Gastrocnemius medialis (tissue), 4 donors: Measurements from ENCODE around the gene ABCC4. TPM values are rescaled to one million over a fixed set of nuclear protein-coding genes. Genes with fewer than 3 reads are reported as not detected.

Experiments used
- ATAC-seq, 2 donors: fragments of 150-250 bp; one replicate each; pipeline ENCODE4 v1.9.1; 2016
- DNase-seq, 2 donors: peaks; one replicate each; pipeline ENCODE4 v3.0.0-alpha.2; 2019
- H3K27ac ChIP-seq, 4 donors: fragments of 200-600 bp; sonication (generic); 1 replicate in 1 of 4; 2 replicates in 3 of 4; pipeline ENCODE4 v1.5.1; 2016 to 2018; ENCODE audit warnings: mild to moderate bottlenecking in 2 of 4, moderate library complexity in 1 of 4
- H3K27me3 ChIP-seq, 3 donors: fragments of 200-600 bp; sonication (generic) in 2 of 3; 1 replicate in 1 of 3; 2 replicates in 2 of 3; pipeline versions ENCODE4 v1.5.1 to v1.6.0; 2016 to 2019; ENCODE audit warnings: mild to moderate bottlenecking in 1 of 3, moderate library complexity in 1 of 3
- H3K36me3 ChIP-seq, 2 donors: fragments of 200-600 bp; sonication (generic) in 1 of 2; one replicate each; pipeline ENCODE4 v1.5.1; 2017 to 2018
- H3K4me1 ChIP-seq, 2 donors: fragments of 200-600 bp; sonication (generic) in 1 of 2; one replicate each; pipeline ENCODE4 v1.5.1; 2016 to 2017; ENCODE audit warnings: mild to moderate bottlenecking in 2 of 2
- H3K4me3 ChIP-seq, 4 donors: fragments of 200-600 bp; sonication (generic) in 3 of 4; 1 replicate in 1 of 4; 2 replicates in 3 of 4; pipeline ENCODE4 v1.5.1; 2016 to 2019; ENCODE audit warnings: mild to moderate bottlenecking in 2 of 4
- H3K9me3 ChIP-seq, 3 donors: fragments of 200-600 bp; sonication (generic) in 2 of 3; 1 replicate in 1 of 3; 2 replicates in 2 of 3; pipeline ENCODE4 v1.5.1; 2016 to 2019
- POLR2A ChIP-seq, 2 donors: fragments of 450-650 bp; IDR thresholded peaks; one replicate each; pipeline ENCODE4 v1.6.1; 2017; ENCODE audit warnings: antibody characterized with exemption in 2 of 2, mild to moderate bottlenecking in 2 of 2, moderate library complexity in 2 of 2
- in situ Hi-C, 4 donors: fragments of 200-750 bp; cut with MboI; loops; one replicate each; pipeline versions ENCODE4 v1.15.0 to v1.8.0; 2017; ENCODE audit warnings: low sequenced_read_pairs in 4 of 4
- intact Hi-C: fragments of 100-400 bp; cut with DNase I; formaldehyde crosslinking; loops from one replicate; pipeline ENCODE4 v1.15.1; 2023; ENCODE audit warnings: low total_unique reads
- total RNA-seq, 4 donors: library from RNA; depleted of rRNA; stranded (reverse); fragments of >200 nt; gene quantifications; one replicate each; pipeline versions ENCODE4 v1.1.0 to v1.2.3, GENCODE V29; 2016
- TF ChIP-seq, protein P1 (sequence below), 5 experiments: fragments of 450-650 bp in 3 of 5; fragments of 200-600 bp in 2 of 5; sonication (generic) in 2 of 5; IDR thresholded peaks in 4 of 5; conservative IDR thresholded peaks in 1 of 5; 1 replicate in 4 of 5; 2 replicates in 1 of 5; pipeline ENCODE4 v1.5.1; 2016 to 2019; ENCODE audit warnings: antibody characterized with exemption in 5 of 5, mild to moderate bottlenecking in 3 of 5, moderate library complexity in 3 of 5

The ABCC4 gene
- total RNA-seq, 4 donors from 2014 or later, result 5.4 to 16.2 (median 11.9) TPM

DNA sequence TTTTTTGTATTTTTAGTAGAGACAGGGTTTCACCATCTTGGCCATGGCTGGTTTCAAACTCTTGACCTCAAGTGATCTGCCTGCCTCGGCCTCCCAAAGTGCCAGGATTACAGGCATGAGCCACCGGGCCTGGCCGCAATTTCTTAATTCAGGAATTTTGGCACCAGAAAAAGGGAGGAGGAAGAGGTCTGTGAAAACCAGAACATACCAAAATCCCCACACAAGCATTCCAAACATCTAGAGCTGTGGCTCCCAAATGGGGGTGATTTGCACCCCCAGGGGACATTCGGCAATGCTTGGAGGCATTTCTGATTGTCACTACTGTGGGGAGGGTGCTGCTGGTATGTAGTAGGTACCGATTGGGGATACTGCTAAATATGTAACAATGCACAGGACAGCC, 40.2 kb upstream of the ABCC4 start:
- in situ Hi-C loops (no loop called here), intact Hi-C loops (loop anchor here (5.0 kb wide), 1 partner anchor 41 kb away; no protein-coding TSS in a partner anchor)
- Histone ChIP-seq H3K27ac (no peak overlapping the region), H3K36me3 (no peaks in the 10 kb centered on the region), H3K27me3 (no peaks in the 10 kb centered on the region), H3K4me1 (peaks cover 5 to 16% of the 10 kb centered on the region in 2 donors), H3K9me3 (no peaks in the 10 kb centered on the region), H3K4me3 (no peak overlapping the region)
- TF ChIP-seq, protein P1, sequence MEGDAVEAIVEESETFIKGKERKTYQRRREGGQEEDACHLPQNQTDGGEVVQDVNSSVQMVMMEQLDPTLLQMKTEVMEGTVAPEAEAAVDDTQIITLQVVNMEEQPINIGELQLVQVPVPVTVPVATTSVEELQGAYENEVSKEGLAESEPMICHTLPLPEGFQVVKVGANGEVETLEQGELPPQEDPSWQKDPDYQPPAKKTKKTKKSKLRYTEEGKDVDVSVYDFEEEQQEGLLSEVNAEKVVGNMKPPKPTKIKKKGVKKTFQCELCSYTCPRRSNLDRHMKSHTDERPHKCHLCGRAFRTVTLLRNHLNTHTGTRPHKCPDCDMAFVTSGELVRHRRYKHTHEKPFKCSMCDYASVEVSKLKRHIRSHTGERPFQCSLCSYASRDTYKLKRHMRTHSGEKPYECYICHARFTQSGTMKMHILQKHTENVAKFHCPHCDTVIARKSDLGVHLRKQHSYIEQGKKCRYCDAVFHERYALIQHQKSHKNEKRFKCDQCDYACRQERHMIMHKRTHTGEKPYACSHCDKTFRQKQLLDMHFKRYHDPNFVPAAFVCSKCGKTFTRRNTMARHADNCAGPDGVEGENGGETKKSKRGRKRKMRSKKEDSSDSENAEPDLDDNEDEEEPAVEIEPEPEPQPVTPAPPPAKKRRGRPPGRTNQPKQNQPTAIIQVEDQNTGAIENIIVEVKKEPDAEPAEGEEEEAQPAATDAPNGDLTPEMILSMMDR (IDR thresholded peaks at IDR 0.05 in 4 of 5, conservative IDR thresholded peaks at IDR 0.05 in 1 of 5), result no peak
- TF ChIP-seq POLR2A (IDR thresholded peaks at IDR 0.05), result no peak
- DNase-seq, result no peak
- no peak for ATAC-seq

DNA sequence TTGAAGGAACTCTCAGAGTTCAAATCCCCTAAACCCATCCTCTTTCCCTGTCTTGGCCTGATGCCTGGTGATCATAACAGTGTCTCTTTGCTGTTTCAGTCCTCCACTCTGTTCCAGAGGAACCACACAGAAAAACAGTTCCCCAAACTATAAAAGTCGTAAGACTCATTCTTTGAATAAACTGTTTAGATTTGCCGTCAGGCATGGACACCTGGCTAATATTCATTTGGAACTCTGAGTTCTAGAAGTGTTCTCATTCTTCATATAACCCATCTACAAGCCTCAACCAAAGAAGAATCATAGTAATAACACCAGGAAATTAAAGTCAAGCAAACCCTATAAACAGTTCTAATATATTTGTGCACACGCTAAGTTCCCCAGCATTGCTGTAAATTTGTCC, 37.7 kb upstream of the ABCC4 start:
- ATAC-seq (no peak), DNase-seq (no peak)
- no peaks in the 10 kb centered on the region for H3K27me3 ChIP-seq
- TF ChIP-seq, protein P1 (IDR thresholded peaks at IDR 0.05 in 4 of 5, conservative IDR thresholded peaks at IDR 0.05 in 1 of 5), result no peak
- TF ChIP-seq POLR2A (IDR thresholded peaks at IDR 0.05), result no peak
- no peaks in the 10 kb centered on the region for H3K9me3 ChIP-seq
- no peak overlapping the region for H3K4me3 ChIP-seq
- no peaks in the 10 kb centered on the region for H3K36me3 ChIP-seq
- intact Hi-C loops (no loop called here), in situ Hi-C loops (no loop called here)
- H3K4me1 ChIP-seq, result peaks cover 5 to 13% of the 10 kb centered on the region in 2 donors
- no peak overlapping the region for H3K27ac ChIP-seq

DNA sequence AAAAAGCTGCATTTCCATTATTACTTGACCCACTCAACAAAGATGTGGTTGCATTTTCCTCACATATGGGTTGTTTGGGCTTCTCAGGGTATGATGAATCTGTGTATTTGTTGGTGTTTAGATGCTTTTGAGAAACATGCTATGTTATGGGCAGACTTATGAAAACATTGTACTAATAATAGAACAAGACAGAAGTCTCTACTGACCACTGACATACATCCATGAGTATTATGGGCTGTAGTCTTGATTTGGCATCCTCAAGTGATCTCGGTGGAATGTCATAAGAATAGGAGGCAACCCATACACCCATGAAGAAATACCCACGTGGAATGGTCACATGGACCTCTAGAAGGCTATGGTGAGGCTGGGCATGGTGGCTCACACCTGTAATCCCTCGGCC, 36.3 kb upstream of the ABCC4 start:
- peak; percentile 54 to 63 for ATAC-seq
- in situ Hi-C loops, result no loop called here

DNA sequence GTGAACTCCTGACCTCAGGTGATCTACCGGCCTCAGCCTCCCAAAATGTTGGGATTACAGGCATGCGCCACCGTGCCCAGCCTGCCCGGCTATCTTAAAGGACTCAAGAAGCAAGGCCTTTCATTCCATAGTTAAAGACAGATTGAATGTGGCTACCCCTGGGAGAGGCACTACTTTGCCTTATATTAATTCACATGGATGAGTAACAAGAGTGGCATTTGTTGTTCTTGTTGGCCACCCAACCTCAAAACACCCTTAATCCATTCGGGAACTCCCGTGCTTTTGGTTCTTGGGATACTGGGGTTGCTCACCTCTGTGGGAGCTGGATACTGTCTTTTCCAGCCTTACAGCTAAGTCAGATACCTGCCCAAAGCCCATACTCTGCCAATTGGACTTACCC, 34.4 kb upstream of the ABCC4 start:
- Histone ChIP-seq H3K9me3 (no peaks in the 10 kb centered on the region), H3K36me3 (no peaks in the 10 kb centered on the region), H3K27me3 (no peaks in the 10 kb centered on the region), H3K27ac (no peak overlapping the region), H3K4me1 (peaks cover 5 to 12% of the 10 kb centered on the region in 2 donors), H3K4me3 (no peak overlapping the region)
- in situ Hi-C loops (no loop called here), intact Hi-C loops (loop anchor here (2.0 kb wide), 1 partner anchor 21 kb away; no protein-coding TSS in a partner anchor)
- DNase-seq (no peak), ATAC-seq (no peak)
- TF ChIP-seq, protein P1 (IDR thresholded peaks at IDR 0.05 in 4 of 5, conservative IDR thresholded peaks at IDR 0.05 in 1 of 5), result no peak
- no peak for TF ChIP-seq POLR2A (IDR thresholded peaks at IDR 0.05)

More for the DNA sequence above, 36.3 kb upstream of the ABCC4 start:
- H3K27ac ChIP-seq, result peak overlapping the region; percentile 66 to 85 (median 75)
- no peak overlapping the region for H3K4me3 ChIP-seq
- H3K4me1 ChIP-seq, result peaks cover 5 to 12% of the 10 kb centered on the region in 2 donors
- H3K36me3 ChIP-seq, result no peaks in the 10 kb centered on the region
- no peaks in the 10 kb centered on the region for H3K9me3 ChIP-seq
- TF ChIP-seq POLR2A (IDR thresholded peaks at IDR 0.05), result no peak
- TF ChIP-seq, protein P1 (IDR thresholded peaks at IDR 0.05 in 4 of 5, conservative IDR thresholded peaks at IDR 0.05 in 1 of 5), result no peak
- no peak for DNase-seq
- no peaks in the 10 kb centered on the region for H3K27me3 ChIP-seq
- intact Hi-C loops, result loop anchor here (2.0 kb wide), 1 partner anchor 23 kb away; no protein-coding TSS in a partner anchor

DNA sequence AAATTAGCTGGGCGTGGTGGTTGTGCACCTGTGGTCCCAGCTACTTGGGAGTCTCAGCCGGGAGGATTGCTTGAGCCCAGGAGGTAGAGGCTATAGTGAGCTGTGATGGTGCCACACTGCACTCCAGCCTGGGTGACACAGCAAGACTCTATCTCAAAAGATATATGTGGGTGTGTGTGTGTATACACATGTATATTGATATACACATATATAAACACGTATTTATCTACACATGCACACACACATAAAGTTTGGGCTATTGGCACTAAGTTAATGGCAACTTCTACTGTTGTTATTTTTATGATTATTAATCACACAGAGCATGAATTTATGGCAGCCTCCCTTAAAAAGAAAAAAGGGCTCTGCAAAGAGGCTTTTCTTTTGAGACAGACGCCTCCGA, 27.1 kb upstream of the ABCC4 start:
- ATAC-seq, result no peak
- H3K9me3 ChIP-seq, result no peaks in the 10 kb centered on the region
- in situ Hi-C loops, result no loop called here

More for the DNA sequence above, 27.1 kb upstream of the ABCC4 start:
- H3K27me3 ChIP-seq, result no peaks in the 10 kb centered on the region
- TF ChIP-seq, protein P1 (IDR thresholded peaks at IDR 0.05 in 4 of 5, conservative IDR thresholded peaks at IDR 0.05 in 1 of 5), result no peak
- TF ChIP-seq POLR2A (IDR thresholded peaks at IDR 0.05), result no peak
- no peak for DNase-seq
- no peak overlapping the region for H3K27ac ChIP-seq
- intact Hi-C loops, result no loop called here
- H3K4me3 ChIP-seq, result no peak overlapping the region
- H3K4me1 ChIP-seq, result no peaks in the 10 kb centered on the region
- H3K36me3 ChIP-seq, result no peaks in the 10 kb centered on the region
